ENCODE data around the gene NTSR1. TPM values are rescaled to one million over a fixed set of nuclear protein-coding genes. Genes with fewer than 3 reads are reported as not detected.
"Not testable (repeated sequence)": the region's sequence is repeated elsewhere in the genome, so short reads cannot be mapped to it uniquely, and the experiment has no call there.

NTSR1 gene
- total RNA-seq, 2 experiments from 2014 or later: not detected

DNA sequence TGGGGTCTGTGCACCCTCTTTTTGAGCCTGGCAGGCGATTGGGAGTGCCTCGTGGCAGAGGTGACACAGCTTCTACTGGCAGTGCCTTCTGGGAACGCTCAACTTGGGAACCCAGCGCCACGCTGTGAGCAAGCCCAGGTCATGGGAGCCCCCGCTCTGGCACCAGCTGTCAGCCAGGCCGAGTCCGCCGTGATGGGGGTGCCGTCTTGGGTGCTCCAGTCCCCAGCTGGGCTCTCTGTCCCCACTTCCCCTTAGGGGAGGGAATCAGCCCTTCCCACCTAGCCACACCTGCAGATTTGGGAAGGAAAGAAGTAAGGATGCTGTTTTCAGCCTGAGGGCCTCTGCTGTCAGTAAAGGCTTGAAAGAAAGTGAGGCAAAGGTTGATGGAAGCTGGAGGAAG lies 31.0 kb upstream of the NTSR1 start:
- DNase-seq: no peak
- no peaks in the 10 kb centered on the region for H3K4me1 Mint-ChIP-seq (ENCODE audit: low read depth)
- ChIA-PET CTCF (interaction anchor here (1.5 kb wide), 1 partner anchor 114 kb away, joined by 7 read pairs; no protein-coding TSS in a partner anchor), POLR2A (no interaction called here)
- H3K36me3 Mint-ChIP-seq: no peaks in the 10 kb centered on the region
- intact Hi-C loops (cut with micrococcal nuclease): no loop called here
- H3K27me3 Mint-ChIP-seq: no peaks in the 10 kb centered on the region
- H3K27ac Mint-ChIP-seq: no peak overlapping the region
- no peaks in the 10 kb centered on the region for H3K9me3 Mint-ChIP-seq
- H3K4me3 Mint-ChIP-seq: no peak overlapping the region

DNA sequence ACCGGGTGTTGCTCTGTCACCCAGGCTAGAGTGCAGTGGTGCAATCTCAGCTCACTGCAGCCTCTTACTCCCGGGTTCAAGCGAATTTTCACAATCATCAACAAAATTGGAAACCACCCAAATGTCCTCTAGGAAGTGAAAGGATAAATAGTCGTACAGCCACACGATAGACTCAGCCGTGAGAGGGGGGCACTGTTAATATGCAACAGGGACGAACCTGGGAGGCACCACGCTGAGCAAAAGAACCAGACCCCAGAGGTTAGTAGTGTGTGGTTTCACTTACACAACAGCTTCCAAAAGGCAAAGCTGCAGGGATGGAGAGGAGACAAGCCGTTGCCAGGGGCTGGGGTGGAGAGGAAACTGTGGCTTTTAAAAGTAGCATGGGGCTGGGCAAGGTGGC lies 30.1 kb upstream of the NTSR1 start:
- Mint-ChIP-seq H3K9me3 (no peaks in the 10 kb centered on the region), H3K4me1 (ENCODE audit: low read depth) (no peaks in the 10 kb centered on the region), H3K36me3 (no peaks in the 10 kb centered on the region), H3K27ac (no peak overlapping the region), H3K4me3 (no peak overlapping the region), H3K27me3 (no peaks in the 10 kb centered on the region)
- intact Hi-C loops (cut with micrococcal nuclease): no loop called here
- DNase-seq: no peak
- ChIA-PET CTCF (interaction anchor here (1.5 kb wide), 2 partner anchors 113 to 130 kb away, joined by 3 to 7 read pairs; no protein-coding TSS in a partner anchor), POLR2A (no interaction called here)

DNA sequence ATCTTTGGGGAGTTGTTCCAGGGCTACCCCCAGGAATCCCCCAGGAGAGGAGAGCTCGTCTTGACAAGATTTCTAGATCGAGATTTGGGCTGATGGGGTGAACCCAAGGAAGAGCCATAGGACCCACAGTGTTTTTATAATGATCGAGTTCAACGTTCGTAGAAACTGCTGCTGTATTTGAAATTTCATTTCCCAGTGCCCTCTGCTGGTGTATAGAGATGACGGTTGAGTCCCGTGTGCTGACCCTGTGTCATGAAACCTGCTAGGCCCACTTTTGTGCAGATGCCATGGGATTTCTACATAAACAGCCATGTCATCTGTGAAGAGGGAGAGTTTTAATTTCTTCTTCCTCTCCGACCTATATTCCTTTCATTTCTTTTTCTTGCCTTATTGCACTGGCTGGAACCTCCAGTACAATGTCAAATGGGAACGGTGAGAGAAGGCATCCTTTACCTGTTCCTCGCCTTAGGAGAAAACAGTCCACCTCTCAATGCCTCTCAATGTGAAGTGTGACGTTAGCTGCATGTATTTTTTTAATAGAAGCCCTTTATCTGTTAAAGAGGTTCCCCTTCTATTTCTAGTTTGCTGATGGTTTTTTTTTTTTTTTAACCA lies 28.6 kb upstream of the NTSR1 start:
- Mint-ChIP-seq H3K27me3 (no peaks in the 10 kb centered on the region), H3K36me3 (no peaks in the 10 kb centered on the region), H3K9me3 (no peaks in the 10 kb centered on the region), H3K4me3 (no peak overlapping the region), H3K4me1 (ENCODE audit: low read depth) (no peaks in the 10 kb centered on the region), H3K27ac (no peak overlapping the region)
- ChIA-PET POLR2A (no interaction called here), CTCF (interaction anchor here (1.5 kb wide), 1 partner anchor 128 kb away, joined by 3 read pairs; no protein-coding TSS in a partner anchor)
- intact Hi-C loops (cut with micrococcal nuclease): no loop called here
- DNase-seq: no peak

DNA sequence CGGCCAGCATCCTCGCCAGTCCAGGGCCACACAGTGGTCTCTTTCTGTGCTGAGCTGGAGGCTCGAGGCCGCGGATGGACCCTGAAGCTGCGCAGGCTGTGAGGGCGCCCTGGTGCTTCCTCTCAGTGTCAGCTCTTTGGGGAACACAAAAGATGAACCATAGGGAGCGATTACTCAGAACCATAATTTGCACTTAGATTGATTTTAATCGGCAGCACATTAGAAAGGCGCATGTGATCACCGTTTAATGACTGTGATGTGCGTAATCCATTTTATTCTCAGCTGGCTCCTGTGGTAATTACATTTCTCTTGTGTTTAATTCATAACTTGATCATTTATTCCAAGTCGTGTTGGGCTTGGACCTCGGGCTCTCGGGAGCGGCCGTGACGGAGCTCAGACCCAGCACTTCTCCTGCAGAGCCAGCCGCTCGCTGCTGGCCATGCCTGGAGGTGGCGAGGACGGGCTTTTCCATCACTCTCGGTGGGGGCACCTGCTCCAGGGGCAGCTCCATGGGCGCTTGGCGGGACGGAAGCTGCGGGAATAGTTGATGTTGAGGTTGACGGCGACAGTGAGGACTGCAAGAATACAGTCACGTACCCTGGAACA lies 25.6 kb upstream of the NTSR1 start:
- H3K27ac Mint-ChIP-seq: no peak overlapping the region
- H3K36me3 Mint-ChIP-seq: no peaks in the 10 kb centered on the region
- no peak overlapping the region for H3K4me3 Mint-ChIP-seq
- ChIA-PET CTCF (no interaction called here), POLR2A (no interaction called here)
- no peaks in the 10 kb centered on the region for H3K9me3 Mint-ChIP-seq
- H3K27me3 Mint-ChIP-seq: peaks cover 3% of the 10 kb centered on the region
- peaks cover 3% of the 10 kb centered on the region for H3K4me1 Mint-ChIP-seq (ENCODE audit: low read depth)
- DNase-seq: no peak
- intact Hi-C loops (cut with micrococcal nuclease): no loop called here

DNA sequence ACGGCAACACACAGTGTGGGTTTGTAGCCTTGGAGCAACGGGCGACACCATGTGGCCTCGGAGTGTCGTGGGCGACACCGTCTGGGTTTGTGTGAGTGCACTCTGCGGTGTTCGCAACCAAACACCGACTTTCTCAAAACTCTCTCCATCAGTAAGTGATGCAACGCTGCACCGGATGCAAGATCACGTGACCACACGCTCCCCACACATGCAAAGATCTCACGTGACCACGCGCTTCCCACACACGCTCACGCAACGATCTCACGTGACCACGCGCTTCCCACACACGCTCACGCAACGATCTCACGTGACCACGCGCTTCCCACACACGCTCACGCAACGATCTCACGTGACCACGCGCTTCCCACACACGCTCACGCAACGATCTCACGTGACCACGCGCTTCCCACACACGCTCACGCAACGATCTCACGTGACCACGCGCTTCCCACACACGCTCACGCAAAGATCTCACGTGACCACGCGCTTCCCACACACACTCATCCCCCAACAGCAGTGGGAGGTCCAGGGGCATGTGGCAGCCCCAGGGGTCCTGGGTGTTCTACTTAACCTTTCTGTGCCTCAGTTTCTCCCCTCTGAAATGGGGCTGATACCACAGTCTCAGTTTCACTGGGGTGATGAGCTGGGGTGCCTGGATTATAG lies 24.8 kb upstream of the NTSR1 start:
- POLR2A ChIA-PET; H3K4me1 Mint-ChIP-seq (ENCODE audit: low read depth); H3K27me3 Mint-ChIP-seq; CTCF ChIA-PET; H3K4me3 Mint-ChIP-seq; H3K9me3 Mint-ChIP-seq; H3K36me3 Mint-ChIP-seq; H3K27ac Mint-ChIP-seq; DNase-seq; intact Hi-C loops (cut with micrococcal nuclease): not testable (repeated sequence)

DNA sequence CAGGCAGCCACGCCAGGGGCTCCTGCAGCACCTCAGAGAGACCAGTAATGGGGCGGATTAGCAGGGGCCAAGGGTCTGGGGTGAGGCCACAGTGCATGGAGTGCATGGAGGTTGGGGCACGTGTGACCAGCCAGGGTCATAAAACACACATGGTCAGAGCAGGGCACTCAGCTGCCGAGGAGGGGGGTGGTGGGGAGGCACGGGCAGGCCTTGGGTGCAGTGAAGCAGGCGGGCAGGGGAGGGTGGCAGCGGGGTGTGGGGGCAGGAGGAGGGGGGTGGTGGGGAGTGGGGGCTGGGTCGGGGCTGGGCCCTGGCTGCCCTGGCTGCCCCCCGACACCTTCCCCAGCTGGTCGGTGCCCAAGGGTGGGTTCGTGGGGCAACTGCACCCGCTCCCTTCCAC lies 23.7 kb upstream of the NTSR1 start:
- no peak for DNase-seq
- CTCF ChIA-PET: no interaction called here
- POLR2A ChIA-PET: no interaction called here
- no peaks in the 10 kb centered on the region for H3K36me3 Mint-ChIP-seq
- H3K4me1 Mint-ChIP-seq (ENCODE audit: low read depth): peaks cover 3% of the 10 kb centered on the region
- intact Hi-C loops (cut with micrococcal nuclease): no loop called here
- no peak overlapping the region for H3K27ac Mint-ChIP-seq
- H3K27me3 Mint-ChIP-seq: peaks cover 3% of the 10 kb centered on the region
- H3K4me3 Mint-ChIP-seq: no peak overlapping the region
- H3K9me3 Mint-ChIP-seq: no peaks in the 10 kb centered on the region

DNA sequence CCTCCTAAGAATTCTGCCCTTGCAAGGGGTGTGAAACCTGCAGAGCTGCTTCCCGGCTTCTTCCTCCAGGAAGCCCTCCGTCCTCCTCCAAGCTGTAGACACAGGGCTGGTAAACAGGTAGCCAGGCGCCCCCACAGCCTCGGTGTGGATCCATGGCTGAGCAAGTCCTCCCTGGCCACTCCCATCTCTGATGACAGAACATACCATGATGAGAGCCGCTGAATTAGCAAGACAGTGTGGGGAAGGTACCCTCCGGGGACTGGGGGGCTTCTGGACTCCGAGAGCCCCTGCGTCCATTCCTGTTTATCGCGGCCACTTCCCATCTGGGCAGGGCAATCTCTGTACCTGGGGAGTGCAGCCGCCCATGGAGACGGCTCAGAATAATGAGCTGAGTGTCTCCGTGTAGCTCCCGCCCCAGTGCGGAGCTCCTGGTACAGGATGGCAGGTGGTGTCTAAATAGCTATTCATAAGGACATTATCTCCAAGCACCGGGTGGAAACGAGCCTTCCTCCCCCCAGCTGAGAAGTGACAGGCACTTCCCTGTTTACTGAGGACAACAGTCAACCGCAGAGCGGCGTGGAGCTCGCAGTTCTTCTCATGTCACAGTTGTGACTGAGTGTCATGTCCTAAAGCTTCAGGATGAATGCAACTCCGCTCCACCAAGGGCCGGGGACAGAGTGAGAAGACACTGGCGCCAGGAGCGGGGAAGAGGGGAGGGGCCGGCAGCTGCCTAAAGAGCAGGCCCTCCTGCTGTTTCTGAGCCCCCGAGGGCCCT lies 22.7 kb upstream of the NTSR1 start:
- peak; percentile 25 for DNase-seq
- Mint-ChIP-seq H3K4me1 (ENCODE audit: low read depth) (peaks cover 3% of the 10 kb centered on the region), H3K9me3 (no peaks in the 10 kb centered on the region), H3K27ac (no peak overlapping the region), H3K4me3 (no peak overlapping the region), H3K27me3 (peaks cover 3% of the 10 kb centered on the region), H3K36me3 (no peaks in the 10 kb centered on the region)
- ChIA-PET CTCF (interaction anchor here (0.9 to 1.5 kb wide), 4 partner anchors 18 to 122 kb away, joined by 3 to 5 read pairs (median 4); no protein-coding TSS in a partner anchor), POLR2A (no interaction called here)
- intact Hi-C loops (cut with micrococcal nuclease): no loop called here

DNA sequence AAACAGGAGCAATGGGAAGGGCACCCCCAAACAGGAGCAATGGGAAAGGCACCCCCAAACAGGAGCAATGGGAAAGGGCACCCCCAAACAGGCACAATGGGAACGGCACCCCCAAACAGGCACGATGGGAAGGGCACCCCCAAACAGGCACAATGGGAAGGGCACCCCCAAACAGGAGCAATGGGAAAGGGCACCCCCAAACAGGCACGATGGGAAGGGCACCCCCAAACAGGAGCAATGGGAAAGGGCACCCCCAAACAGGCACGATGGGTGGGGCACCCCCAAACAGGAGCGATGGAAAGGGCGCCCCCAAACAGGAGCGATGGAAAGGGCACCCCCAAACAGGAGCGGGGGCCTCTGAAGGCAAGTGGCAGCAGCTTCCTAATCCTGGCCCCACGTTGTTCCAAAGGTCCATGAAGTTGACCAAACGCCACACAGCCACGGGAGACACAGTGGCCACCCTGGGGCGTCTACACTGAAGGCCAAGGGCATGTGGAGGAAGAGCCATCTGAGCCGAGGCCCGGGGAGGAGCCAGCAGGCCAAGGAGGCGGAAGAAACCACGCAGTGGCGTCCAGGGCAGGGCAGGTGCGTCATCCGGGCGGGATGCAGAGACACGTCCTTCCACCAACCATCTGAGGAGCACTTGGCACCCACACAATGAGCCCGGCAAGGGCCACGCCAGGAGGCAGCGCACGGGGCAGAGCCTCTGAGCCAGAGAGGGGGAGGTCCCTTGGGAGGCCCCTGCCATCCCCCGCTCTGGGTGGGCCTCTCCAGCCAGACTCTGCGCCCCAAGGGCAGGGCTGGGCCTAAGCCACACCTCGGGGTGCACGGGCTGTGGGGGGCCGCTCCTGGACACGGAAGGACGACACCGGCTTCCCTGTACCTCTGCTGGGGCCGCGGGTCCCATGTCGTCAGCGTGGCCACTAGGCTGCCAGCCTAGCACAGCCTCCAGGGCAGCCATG lies 21.5 kb upstream of the NTSR1 start:
- H3K4me3 Mint-ChIP-seq: no peak overlapping the region
- POLR2A ChIA-PET: no interaction called here
- CTCF ChIA-PET: interaction anchor here (0.9 to 1.5 kb wide), 4 partner anchors 19 to 105 kb away, joined by 3 to 5 read pairs (median 4); no protein-coding TSS in a partner anchor
- no peak overlapping the region for H3K27ac Mint-ChIP-seq
- DNase-seq: no peak
- no peaks in the 10 kb centered on the region for H3K9me3 Mint-ChIP-seq
- peaks cover 3% of the 10 kb centered on the region for H3K4me1 Mint-ChIP-seq (ENCODE audit: low read depth)
- H3K27me3 Mint-ChIP-seq: peaks cover 6% of the 10 kb centered on the region
- intact Hi-C loops (cut with micrococcal nuclease): no loop called here
- H3K36me3 Mint-ChIP-seq: no peaks in the 10 kb centered on the region

DNA sequence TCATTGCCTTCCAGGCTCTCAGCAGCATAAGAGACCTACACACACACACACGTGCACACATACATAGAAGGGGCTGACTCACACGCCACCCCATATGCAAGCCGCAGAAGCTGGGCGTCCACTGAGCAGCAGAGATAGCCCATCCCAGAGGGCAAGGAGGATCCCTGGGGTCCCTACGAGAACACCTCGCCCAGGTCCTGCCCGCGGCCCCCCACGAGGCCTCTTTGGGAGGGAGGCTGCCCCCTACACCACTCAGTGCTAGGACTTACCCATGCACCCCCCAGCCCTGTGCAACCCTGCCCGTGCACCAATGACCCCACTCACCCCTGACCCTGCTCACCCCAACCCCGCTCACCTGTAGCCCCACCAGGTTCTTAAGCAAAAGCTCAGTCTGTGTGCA lies 20.6 kb upstream of the NTSR1 start:
- CTCF ChIA-PET: interaction anchor here (0.9 kb wide), 1 partner anchor 101 kb away, joined by 3 read pairs; no protein-coding TSS in a partner anchor
- intact Hi-C loops (cut with micrococcal nuclease): no loop called here
- POLR2A ChIA-PET: no interaction called here

DNA sequence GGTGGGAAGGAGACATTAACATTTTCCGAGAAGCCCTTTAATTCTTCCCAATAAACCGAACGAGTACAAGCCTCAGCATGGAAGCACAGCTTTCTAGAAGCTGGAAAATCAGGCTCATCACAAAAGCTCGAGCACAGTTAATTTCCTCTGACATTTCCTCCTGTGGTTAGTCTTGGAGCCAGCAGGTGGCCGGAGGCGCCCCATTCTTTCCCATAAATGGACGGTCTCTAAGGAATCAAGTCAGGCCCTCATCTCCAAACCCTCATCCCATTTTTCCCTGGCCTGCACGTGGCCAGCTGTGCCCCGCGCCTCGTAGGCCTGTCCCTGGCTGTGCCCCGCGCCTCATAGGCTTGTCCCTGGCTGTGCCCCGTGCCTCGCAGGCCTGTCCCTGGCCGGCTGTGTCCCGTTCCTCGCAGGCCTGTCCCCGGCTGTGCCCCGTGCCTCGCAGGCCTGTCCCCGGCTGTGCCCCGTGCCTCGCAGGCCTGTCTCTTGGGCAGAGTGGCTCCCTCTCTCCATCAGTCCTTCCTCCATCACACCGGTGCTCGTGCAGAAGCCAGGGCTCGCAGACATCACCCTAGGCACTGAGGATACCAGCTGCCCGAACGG lies 19.7 kb upstream of the NTSR1 start:
- Mint-ChIP-seq H3K27ac (no peak overlapping the region), H3K27me3 (peaks cover 6% of the 10 kb centered on the region), H3K4me3 (no peak overlapping the region), H3K9me3 (no peaks in the 10 kb centered on the region), H3K4me1 (ENCODE audit: low read depth) (peaks cover 3% of the 10 kb centered on the region), H3K36me3 (no peaks in the 10 kb centered on the region)
- DNase-seq: no peak
- ChIA-PET POLR2A (no interaction called here), CTCF (no interaction called here)
- intact Hi-C loops (cut with micrococcal nuclease): no loop called here

More for the DNA sequence above, 20.6 kb upstream of the NTSR1 start:
- Mint-ChIP-seq H3K27ac (no peak overlapping the region), H3K27me3 (peaks cover 6% of the 10 kb centered on the region), H3K4me3 (no peak overlapping the region), H3K9me3 (no peaks in the 10 kb centered on the region), H3K4me1 (ENCODE audit: low read depth) (peaks cover 3% of the 10 kb centered on the region), H3K36me3 (no peaks in the 10 kb centered on the region)
- no peak for DNase-seq

DNA sequence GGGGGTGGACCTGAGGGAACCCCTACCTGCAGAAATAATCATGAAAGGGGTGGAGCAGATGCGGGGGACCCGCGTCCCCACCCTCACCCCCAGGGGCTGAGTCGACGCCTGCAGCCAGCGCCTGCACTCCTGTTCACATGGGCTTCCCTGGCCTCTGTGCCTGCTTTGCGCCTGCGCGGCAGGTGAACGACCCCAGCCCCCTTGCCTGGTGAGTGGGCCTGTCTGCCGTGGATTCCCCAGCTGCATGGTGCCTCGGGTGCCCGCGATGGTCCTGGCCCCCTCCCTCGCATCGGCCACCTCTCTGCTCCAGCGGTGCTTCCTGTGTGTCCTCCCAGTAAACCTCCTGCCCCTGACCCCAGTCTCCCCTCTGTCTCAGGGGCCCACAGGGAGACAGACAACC lies 18.8 kb upstream of the NTSR1 start:
- Mint-ChIP-seq H3K36me3 (no peaks in the 10 kb centered on the region), H3K4me3 (no peak overlapping the region), H3K4me1 (ENCODE audit: low read depth) (peaks cover 3% of the 10 kb centered on the region), H3K9me3 (no peaks in the 10 kb centered on the region), H3K27ac (no peak overlapping the region), H3K27me3 (peaks cover 6% of the 10 kb centered on the region)
- DNase-seq: no peak
- POLR2A ChIA-PET: no interaction called here
- CTCF ChIA-PET: no interaction called here
- intact Hi-C loops (cut with micrococcal nuclease): no loop called here

Measured in activated CD4-positive, alpha-beta memory T cell treated with anti-CD3 and anti-CD28 coated beads for 36 hours (primary cell).